ENCODE data around the gene NFATC2.

The NFATC2 gene

GRCh38 chr20:51491393-51491792 is 51.1 kb downstream of the NFATC2 start:
- H3K4me1 ChIP-seq = peaks cover 0 to 17% (median 4%) of the 10 kb centered on the region in 4 donors
- DNase-seq = no peak
- no peak overlapping the region for H3K27ac ChIP-seq
- H3K9me3 ChIP-seq = no peaks in the 10 kb centered on the region
- no peaks in the 10 kb centered on the region for H3K36me3 ChIP-seq
- H3K27me3 ChIP-seq = no peaks in the 10 kb centered on the region
- intact Hi-C loops (cut with DNase I; ENCODE audit: low total_unique reads) = no loop called here
- TF ChIP-seq, protein P1, sequence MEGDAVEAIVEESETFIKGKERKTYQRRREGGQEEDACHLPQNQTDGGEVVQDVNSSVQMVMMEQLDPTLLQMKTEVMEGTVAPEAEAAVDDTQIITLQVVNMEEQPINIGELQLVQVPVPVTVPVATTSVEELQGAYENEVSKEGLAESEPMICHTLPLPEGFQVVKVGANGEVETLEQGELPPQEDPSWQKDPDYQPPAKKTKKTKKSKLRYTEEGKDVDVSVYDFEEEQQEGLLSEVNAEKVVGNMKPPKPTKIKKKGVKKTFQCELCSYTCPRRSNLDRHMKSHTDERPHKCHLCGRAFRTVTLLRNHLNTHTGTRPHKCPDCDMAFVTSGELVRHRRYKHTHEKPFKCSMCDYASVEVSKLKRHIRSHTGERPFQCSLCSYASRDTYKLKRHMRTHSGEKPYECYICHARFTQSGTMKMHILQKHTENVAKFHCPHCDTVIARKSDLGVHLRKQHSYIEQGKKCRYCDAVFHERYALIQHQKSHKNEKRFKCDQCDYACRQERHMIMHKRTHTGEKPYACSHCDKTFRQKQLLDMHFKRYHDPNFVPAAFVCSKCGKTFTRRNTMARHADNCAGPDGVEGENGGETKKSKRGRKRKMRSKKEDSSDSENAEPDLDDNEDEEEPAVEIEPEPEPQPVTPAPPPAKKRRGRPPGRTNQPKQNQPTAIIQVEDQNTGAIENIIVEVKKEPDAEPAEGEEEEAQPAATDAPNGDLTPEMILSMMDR (IDR thresholded peaks at IDR 0.05) = no peak
- H3K4me3 ChIP-seq = no peak overlapping the region

- intact Hi-C loops (cut with DNase I; ENCODE audit: low total_unique reads) = no loop called here
- Histone ChIP-seq H3K27me3 (no peaks in the 10 kb centered on the region), H3K36me3 (no peaks in the 10 kb centered on the region), H3K27ac (no peak overlapping the region), H3K4me1 (peaks cover 0 to 18% (median 4%) of the 10 kb centered on the region in 4 donors), H3K4me3 (no peak overlapping the region), H3K9me3 (no peaks in the 10 kb centered on the region)
- TF ChIP-seq, protein P1 (IDR thresholded peaks at IDR 0.05) = no peak
- DNase-seq = no peak
These were observed 51.9 kb downstream of the NFATC2 start for GRCh38 chr20:51490635-51491034.

GRCh38 chr20:51489611-51490010 is 52.9 kb downstream of the NFATC2 start:
- TF ChIP-seq, protein P1 (IDR thresholded peaks at IDR 0.05) = no peak
- intact Hi-C loops (cut with DNase I; ENCODE audit: low total_unique reads) = no loop called here
- Histone ChIP-seq H3K27me3 (no peaks in the 10 kb centered on the region), H3K4me1 (peaks cover 0 to 18% (median 4%) of the 10 kb centered on the region in 4 donors), H3K36me3 (no peaks in the 10 kb centered on the region), H3K27ac (no peak overlapping the region), H3K4me3 (no peak overlapping the region), H3K9me3 (no peaks in the 10 kb centered on the region)
- no peak for DNase-seq

DNA sequence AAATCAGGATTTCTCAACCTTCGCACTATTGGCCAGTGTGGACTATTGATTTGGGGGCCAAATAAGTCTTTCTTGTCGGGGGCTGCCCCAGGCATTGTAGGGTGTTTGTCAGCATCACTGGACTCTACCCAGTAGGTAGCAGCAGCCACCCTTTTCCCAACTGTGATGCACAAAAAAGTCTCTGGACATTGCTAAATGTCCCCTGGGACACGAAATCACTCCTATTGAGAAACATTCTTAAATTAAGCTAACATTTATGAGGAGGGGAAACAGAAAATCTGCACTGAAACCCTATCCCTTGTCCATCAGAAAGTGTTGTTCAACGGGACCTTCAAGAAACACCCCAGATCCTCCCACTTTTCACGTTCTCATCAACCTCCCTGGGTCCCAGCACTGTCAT is 54.2 kb downstream of the NFATC2 start:
- Histone ChIP-seq H3K27ac (no peak overlapping the region), H3K4me1 (peaks cover 0 to 18% (median 4%) of the 10 kb centered on the region in 4 donors)
- no peak for DNase-seq

GRCh38 chr20:51487565-51488268 is 54.8 kb downstream of the NFATC2 start:
- TF ChIP-seq, protein P1 (IDR thresholded peaks at IDR 0.05) = no peak
- peaks cover 0 to 18% (median 4%) of the 10 kb centered on the region in 4 donors for H3K4me1 ChIP-seq
- H3K4me3 ChIP-seq = no peak overlapping the region
- H3K36me3 ChIP-seq = no peaks in the 10 kb centered on the region
- intact Hi-C loops (cut with DNase I; ENCODE audit: low total_unique reads) = no loop called here
- H3K27me3 ChIP-seq = no peaks in the 10 kb centered on the region
- no peak for DNase-seq
- no peaks in the 10 kb centered on the region for H3K9me3 ChIP-seq
- H3K27ac ChIP-seq = no peak overlapping the region

More for the DNA sequence above, 54.2 kb downstream of the NFATC2 start:
- Histone ChIP-seq H3K9me3 (no peaks in the 10 kb centered on the region), H3K27me3 (no peaks in the 10 kb centered on the region), H3K4me3 (no peak overlapping the region), H3K36me3 (no peaks in the 10 kb centered on the region)
- intact Hi-C loops (cut with DNase I; ENCODE audit: low total_unique reads) = no loop called here
- TF ChIP-seq, protein P1 (IDR thresholded peaks at IDR 0.05) = no peak
